ENCODE results near the gene ZNF432.
"Not testable (repeated sequence)": the region's sequence is repeated elsewhere in the genome, so short reads cannot be mapped to it uniquely, and the experiment has no call there.

ZNF432 gene

GRCh38 chr19:52048555-52049501, at the start of gene ZNF432:
Gene ZNF432 (minus strand): TSS chr19:52048838. CDS start chr19:52046868, 1,970 bp downstream.
- peak; percentile 88 for DNase-seq

- DNase-seq = not testable (repeated sequence)
These were observed 47.8 kb upstream of the ZNF432 start for GRCh38 chr19:52096416-52096815.

DNA sequence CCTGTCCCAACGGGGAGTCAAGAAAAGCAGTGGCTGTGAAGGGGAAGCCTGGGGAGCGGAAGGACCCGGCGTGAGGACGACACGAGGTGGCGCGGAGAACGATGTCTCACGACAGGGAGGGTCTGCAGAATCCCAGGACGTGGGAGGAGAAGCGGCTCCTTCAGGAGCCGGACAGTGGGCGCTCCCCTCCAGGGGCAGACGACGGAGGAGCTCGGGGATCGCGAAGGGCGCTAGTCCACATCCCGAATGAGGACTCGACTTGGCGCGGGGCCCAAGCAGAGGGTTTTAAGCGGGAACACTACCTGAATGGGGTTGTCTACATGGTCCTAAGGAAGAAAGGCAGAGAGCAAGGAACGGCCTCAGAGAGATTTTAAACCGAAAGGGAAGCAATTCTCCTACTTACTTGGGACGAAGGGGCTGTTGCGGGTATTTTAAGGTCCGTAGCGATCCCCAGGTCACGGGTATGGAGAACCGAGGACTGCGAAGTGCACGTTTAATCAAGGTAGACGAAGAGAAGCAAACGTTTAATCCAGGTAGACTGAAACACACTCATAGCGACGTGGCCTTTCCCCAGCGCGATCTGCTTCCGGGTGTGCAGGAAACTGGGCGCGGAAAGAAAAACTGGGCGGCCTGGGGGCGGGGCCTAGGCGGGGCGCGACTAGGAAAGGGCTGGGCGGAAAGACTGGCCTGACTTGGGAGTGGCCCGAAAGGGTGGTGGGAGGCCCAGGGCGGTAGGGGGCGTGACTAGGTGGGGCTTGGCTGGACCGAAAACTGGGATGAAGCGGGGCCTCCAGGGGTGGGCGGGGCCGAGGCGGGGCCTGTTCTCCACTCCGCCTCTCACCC, 46.8 kb upstream of the ZNF432 start, which contains the start of gene ZNF841:
ZNF841 (minus strand) TSS at position 594 of the 843 bp plus-strand sequence. CDS start 10,964 bp downstream, outside the sequence.
- DNase-seq = peak; percentile 82

- DNase-seq = no peak
These were observed 46.0 kb upstream of the ZNF432 start for GRCh38 chr19:52094526-52095130.

DNA sequence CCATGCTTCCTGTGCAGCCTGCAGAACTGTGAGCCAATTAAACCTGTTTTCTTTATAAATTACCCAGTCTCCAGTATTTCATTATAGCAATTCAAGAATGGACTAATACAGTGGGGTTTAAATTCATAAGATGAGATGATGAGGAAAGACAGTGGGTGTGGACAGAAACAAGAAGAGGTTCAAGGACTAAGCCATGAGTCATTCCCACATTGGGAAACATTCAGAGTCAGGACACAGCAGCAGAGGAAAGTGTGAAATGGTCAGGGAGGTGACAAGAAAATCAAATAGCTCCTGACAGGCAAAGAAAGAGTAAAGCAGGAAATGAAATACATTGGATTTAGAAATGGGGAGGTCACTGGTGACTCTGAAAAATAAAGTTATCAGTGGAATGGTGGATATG, 37.8 kb upstream of the ZNF432 start:
- DNase-seq = no peak

- no peak for DNase-seq
These were observed 21.9 kb upstream of the ZNF432 start for GRCh38 chr19:52070496-52070895.

DNA sequence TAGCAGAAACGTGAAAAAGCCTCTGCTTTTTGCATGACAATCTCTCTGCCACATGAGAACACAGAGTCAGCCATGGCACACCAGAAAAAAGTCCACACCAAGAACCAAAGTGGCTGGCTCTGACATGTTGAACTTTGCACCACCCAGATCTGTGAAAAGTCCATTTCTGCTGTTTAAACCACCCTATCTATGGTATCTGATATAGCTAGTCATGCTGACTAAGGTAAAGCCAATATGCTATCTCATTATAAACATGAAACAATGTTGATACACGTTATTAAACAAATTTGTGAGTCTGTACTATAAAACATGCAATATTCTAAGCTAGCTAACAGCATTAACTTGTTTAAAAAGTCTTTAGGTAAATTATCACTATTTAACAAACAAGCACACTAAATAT, 21.0 kb upstream of the ZNF432 start:
- DNase-seq = no peak

DNA sequence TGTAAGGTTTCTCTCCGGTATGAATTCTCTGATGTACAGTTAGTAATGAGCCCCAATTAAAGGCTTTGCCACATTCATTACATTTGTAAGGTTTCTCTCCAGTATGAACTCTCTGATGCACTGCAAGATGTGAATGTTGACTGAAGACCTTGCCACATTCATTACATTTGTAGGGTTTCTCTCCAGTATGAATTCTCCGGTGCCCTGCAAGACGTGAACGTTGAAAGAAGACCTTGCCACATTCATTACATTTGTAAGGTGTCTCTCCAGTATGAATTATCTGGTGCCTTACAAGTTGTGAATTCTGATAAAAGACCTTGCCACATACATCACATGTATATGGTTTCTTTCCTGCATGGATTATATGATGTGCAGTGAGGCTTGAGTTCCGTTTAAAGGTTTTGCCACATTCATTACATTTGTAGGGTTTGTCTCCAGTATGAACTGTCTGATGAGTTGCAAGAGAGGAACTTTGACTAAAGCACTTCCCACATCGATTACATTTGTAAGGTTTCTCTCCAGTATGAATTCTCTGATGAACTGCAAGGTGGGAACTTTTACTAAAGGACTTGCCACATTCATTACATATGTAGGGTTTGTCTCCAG, 17.7 kb upstream of the ZNF432 start:
- no peak for DNase-seq

GRCh38 chr19:52065399-52065798, 16.8 kb upstream of the ZNF432 start:
- DNase-seq = no peak

DNA sequence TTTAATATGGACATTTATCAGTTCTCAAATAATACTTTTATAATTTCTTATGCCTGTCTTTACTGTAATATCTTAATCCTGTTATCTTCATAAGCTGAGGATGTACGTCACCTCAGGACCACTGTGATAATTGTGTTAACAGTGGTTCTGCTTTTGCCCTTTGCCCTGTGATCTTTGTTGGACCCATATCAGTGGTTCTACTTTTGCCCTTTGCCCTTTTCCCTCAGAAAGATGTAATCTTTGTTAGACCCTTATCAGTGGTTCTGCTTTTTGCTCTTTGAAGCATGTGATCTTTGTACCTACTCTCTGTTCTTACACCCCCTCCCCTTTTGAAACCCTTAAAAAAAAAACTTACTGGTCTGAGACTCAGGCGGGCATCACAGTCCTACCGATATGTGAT, 7.8 kb upstream of the ZNF432 start:
- DNase-seq = not testable (repeated sequence)

GRCh38 chr19:52051736-52052135, 3.1 kb upstream of the ZNF432 start:
- not testable (repeated sequence) for DNase-seq

DNA sequence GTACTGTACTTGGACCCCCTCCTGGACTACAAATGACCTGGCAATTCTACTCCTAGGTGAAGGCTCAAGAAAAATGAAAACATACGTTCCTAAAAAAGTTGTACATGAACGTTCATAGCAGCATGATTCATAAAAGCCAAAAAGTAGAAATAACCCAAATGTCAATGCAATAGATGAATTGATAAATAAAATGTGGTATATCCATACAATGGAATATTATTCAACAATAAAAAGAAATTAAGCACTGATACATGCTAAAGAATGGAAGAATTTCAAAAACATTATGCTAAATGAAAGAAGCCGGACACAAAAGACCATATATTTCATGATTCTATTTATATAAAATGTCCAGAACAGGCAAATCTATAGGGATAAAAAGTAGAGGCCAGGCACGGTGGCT, 9.5 kb downstream of the ZNF432 start:
- no peak for DNase-seq

DNA sequence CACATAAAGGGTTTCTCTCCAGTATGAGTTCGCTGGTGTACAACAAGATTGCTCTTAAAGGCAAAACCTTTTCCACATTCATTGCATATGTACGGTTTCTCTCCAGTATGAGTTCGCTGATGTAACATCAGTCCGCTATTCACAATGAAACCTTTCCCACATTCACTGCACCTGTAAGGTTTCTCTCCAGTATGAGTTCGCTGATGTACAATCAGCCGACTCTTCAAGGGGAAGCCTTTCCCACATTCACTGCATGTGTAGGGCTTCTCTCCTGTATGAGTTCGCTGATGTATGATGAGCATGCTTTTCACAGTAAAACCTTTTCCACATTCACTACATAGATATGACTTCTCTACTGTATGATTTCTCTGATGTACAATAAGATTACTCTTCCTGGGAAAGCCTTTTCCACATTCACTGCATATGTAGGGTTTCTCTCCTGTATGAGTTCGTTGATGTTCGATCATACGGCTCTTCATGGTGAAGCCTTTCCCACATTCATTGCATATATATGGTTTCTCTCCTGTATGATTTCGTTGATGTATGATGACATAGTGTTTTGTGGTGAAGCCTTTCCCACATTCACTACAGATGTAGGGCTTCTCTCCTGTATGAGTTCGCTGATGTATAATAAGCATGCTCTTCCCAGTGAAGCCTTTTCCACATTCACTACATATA, 14.4 kb downstream of the ZNF432 start:
- DNase-seq = no peak

GRCh38 chr19:52028780-52029123, 19.9 kb downstream of the ZNF432 start:
- no peak for DNase-seq

- peak; percentile 87 for DNase-seq
These were observed 20.4 kb downstream of the ZNF432 start, which contains the start of gene ZNF614 for GRCh38 chr19:52028027-52028779. Gene ZNF614 (minus strand): TSS chr19:52028379. CDS start chr19:52025745, 2,634 bp downstream.

- DNase-seq = not testable (repeated sequence)
These were observed 22.2 kb downstream of the ZNF432 start for GRCh38 chr19:52026255-52026990.

GRCh38 chr19:52024478-52024877, 24.2 kb downstream of the ZNF432 start:
- DNase-seq = not testable (repeated sequence)

DNA sequence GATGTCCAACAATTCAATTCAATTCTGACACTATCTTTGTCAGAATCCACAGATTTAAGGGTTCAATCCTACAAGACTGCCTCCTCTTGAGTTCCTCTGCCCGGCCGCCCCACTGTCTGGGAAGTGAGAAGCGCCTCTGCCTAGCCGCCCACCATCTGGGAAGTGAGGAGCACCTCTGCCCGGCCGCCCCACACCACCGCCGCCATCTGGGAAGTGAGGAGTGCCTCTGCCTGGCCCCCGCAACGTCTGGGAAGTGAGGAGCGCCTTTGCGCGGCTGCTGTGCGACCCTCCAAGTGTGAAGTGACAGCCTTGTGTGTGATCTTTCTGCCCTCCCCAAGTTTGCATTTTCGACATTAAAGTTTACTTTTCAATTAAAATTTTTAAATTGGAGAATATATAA, 26.4 kb downstream of the ZNF432 start:
- DNase-seq = no peak

DNA sequence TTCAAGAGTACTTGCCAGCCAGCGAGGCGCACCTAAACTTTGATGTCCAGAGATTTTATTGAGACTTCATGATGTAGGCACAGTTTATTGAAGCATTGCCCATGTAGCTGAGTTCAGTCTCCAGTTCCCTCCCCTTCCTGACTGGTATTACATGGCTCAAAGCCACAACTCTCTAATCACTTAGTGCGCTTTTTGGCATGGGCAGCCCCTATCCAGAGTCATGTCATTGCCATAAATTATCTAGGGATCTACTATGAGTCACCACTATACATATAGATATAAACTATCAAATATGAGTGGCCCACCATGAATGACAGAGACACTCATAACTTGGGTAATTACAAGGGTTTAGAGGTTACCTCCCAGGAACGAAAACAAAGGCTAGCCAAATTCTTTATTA, 28.1 kb downstream of the ZNF432 start:
- DNase-seq = no peak

GRCh38 chr19:52010674-52011073, 38.0 kb downstream of the ZNF432 start:
- no peak for DNase-seq

Data from activated CD4-positive, alpha-beta T cell treated with anti-CD3 and anti-CD28 coated beads, Interleukin-10, Interleukin-2, amounts not matched to agents 100 ng/mL and 50 ng/mL, durations not matched to agents 16 hours and 8 hours (primary cell).